GM19463 (cell line): Measurements from ENCODE around the gene PRMT7.

Source experiments
- ATAC-seq: cut with Tn5 transposase; IDR thresholded peaks from one replicate; pipeline ENCODE4 v1.9.1; 2021; ENCODE audit warnings: mild to moderate bottlenecking, moderate library complexity; ENCODE audit not compliant: unreplicated experiment

Gene PRMT7

GRCh38 chr16:68373528-68374245 lies 62.9 kb downstream of the PRMT7 start:
- no peak for ATAC-seq

GRCh38 chr16:68374246-68374805 lies 63.5 kb downstream of the PRMT7 start:
- no peak for ATAC-seq

- ATAC-seq, result no peak
These were observed 64.3 kb downstream of the PRMT7 start for GRCh38 chr16:68374961-68375660.

DNA sequence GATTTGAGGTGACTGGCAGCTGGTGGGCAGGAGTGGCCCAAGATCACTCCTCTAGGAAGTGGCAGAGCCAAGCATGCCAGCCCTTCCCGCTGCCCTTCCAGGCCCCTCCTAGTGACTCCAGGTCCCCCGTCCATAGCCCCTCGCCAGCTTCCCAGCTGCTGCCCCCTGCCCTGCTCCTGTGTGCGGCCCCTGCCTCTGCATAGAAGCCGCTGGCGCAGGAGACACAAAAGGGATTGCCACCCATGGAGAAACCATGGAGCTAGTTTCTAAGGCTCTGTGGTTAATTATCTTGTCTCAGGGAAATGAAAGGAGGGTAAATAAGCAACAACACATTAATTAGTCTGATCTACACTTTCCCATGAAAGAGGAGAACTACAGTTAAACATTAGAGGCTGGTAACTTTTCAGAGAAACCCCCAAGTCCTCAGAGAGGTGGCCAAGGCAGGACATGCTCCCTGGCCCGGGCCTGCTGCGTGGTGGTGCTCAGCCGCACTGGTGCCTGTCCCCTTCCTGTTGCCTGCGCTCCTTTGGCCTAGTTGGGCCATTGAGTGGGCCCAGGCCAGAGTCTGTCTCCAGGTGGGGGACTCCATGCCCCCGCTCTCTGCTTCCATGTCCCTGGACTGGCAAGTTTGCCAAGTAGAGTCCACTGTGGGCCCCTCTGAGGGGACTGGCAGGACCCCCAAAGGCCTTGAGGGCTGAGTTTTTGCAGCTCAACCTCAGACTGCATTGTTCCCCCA lies 65.2 kb downstream of the PRMT7 start:
- no peak for ATAC-seq

GRCh38 chr16:68376590-68376989 lies 65.8 kb downstream of the PRMT7 start:
- ATAC-seq, result no peak

- ATAC-seq, result no peak
These were observed 66.4 kb downstream of the PRMT7 start for GRCh38 chr16:68377221-68377620.

DNA sequence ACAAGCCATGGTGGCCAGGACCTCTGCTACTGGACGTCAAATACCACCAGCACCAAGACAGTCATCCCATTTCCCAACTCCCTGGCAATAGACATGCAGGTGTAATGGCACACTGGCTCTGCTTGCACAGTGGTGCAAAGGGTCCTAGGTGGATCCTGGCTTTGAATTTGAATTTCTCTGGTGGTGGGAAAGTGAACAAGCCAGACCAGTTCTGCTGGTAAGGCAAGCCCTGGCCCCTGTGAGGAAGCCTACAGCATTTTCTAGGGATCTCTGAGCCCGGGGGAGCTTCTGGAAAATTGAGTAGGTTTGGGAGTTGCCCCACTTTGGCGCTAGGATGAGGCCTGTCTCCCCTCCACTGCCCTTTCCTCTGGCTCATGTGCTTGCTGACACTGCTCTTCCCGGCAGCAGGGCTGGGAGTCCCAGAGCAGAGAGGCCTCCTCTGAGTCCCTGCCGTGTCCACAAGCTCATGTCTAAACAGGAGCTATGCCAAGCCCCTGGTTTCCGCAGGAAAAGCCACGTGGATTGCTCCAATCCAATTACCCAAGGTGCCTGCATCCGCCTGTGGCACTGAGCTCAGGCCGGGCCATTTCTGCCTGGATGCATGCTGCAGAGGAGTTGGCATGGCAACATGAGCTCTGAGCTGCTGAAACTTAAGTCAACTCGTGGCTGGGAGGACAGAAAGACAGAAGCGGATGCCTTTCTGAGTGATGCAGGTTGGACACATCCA lies 67.0 kb downstream of the PRMT7 start:
- no peak for ATAC-seq

DNA sequence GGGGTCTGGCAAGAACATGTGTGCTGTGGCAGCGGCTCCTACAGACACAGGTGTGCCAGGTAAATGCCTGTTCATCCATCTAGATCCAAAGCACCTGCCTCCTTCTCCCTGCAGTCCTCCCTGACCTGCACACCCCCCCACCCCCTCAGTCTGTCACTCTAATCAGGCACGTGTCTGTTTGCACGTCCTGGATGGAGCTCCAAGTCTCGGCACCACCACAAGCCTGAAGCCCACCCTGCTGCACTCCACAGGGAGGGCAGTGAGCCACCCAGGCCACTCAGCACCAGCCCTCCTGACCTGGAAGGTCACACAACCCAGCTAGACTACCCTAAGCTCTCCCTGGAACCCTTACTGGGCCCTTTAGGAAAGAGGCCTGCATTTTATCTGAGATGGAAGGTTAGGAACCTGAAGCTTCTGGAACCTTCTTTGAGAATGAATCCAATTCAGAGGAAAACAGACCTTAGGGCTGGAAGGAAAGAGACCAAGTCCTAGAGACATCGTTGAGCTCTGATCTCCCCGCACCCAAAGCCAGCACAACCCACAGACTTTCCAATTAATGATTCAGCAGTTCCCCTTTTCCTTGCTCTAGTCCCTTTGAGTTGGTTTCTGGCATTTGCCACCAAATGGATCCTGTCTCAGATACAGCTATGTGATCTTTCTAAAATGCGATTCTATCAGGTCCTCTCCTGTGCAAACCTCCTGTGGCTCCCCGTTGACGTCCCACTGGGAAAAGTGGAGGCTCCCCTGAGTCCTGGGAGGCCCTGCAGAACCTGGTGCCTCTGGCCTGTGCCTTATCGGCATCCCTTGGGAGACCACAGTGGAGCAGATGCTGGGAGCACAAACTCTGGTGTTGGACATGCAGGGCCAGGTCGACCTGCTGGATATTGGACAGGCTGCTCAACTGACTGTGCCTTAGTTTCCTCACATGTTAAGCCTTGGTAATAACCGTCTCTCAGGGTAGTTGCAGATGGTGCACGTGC lies 67.9 kb downstream of the PRMT7 start:
- ATAC-seq, result no peak

DNA sequence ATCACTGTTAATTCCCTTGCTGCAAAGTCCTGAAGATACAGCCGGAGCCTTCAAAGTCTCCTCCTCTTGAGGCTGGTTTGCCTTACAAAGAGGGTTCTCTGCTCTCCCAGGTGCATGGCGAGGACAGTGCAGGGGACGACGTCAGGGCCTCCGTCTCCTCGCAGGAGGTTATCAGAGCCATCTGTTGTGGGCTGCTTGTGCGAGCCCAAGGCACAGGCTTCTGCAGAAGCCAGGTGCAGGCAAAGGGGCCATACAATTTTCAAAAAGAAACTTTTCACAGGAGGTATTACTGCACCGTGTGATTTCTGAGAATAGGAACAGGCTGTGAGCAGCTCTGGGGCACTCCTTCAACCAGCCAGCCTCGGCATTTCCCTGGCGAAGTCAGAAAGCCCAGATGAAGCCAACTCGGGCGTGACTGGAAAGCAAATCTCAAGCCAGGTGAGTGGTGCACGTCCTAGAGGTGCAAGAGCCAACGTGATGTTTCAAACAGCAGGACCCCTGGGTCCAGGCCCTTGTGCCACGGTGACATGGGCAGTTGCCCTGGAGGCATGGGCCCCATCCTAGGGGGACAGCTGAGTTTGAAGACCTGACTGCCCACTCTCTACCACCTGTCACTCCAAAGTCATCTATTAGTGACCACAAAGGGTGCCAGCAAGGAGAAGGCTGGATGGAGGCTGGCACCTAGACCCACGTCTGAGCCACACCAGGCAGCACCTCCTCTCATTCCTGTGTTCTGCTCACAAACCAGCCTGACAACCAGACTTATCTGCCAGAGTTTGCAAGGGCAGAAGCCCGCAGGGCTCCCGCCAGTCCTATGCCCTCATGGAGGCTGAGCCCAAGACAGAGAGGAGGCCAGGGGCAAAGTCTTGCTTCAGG lies 68.9 kb downstream of the PRMT7 start:
- no peak for ATAC-seq

GRCh38 chr16:68380348-68380670 lies 69.5 kb downstream of the PRMT7 start:
- ATAC-seq, result no peak

DNA sequence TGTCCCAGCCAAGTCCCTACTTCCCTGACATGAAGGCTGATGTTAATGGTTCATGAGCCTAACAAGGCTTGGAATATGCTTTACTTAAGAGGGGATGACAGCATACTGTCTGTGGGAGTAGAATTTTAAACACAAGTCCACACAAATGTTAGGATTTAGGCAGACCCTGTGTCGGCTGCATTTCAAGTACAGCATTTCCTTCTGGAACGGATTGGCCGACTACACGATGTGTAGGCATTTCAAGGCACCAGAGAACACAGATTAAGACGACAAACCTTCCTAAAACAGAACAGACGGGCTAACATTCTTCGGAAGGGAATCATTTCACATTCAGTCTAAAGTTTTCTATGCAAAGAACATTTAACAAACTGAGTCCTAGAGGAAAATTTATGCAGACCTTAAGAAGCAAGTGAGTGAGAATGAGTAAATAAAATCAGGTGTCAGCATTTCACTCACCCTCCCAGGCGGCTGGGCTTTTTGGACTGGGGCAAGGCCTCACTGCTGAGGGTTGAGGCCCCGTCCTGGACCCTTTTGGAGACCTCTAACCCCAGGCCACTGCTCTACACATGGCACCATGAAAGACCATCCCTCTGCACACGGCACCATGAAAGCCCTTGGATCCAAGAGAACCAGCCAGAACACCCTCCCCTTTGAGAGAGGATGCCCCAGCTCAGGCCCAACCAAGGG lies 70.0 kb downstream of the PRMT7 start:
- no peak for ATAC-seq

GRCh38 chr16:68381363-68381724 lies 70.5 kb downstream of the PRMT7 start:
- no peak for ATAC-seq

GRCh38 chr16:68382296-68382718 lies 71.5 kb downstream of the PRMT7 start:
- no peak for ATAC-seq

GRCh38 chr16:68383858-68384257 lies 73.0 kb downstream of the PRMT7 start:
- no peak for ATAC-seq

GRCh38 chr16:68384288-68385161 lies 73.7 kb downstream of the PRMT7 start:
- ATAC-seq, result no peak

DNA sequence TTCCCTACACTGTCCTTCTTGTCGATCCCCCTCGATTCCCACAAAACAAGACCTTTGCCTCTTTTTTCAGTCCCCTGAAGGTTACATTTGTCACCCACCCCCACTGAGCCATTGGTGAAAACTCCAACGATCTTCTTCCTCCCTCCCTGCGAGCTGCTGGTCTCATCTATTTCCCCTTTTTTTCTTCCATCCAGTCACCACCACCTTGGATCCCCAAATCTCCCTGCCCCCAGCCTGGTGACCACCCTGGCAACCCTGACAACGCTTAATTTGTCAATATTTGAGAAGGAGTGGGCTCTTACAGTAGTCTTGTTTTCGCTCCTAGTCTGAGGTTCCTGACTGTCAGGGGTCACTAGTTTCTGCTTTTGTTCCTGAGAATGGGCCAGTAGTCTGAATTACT lies 74.6 kb downstream of the PRMT7 start:
- ATAC-seq, result no peak

GRCh38 chr16:68386628-68387027 lies 75.8 kb downstream of the PRMT7 start:
- no peak for ATAC-seq
